Endometrium (tissue), 2 donors: Measurements from ENCODE around the gene TMEM128.
"Not testable (repeated sequence)": the region's sequence is repeated elsewhere in the genome, so short reads cannot be mapped to it uniquely, and the experiment has no call there.

Experiments used
- FAIRE-seq: peaks from 2 replicates; lab custom pipeline; 2012; peaks lifted over from hg19 to GRCh38; lab: Jason Lieb, UNC
- donor health status: control.
- donor health status: control.

The TMEM128 gene

GRCh38 chr4:4254666-4255065 lies 6.6 kb upstream of the TMEM128 start:
- no peak for FAIRE-seq

DNA sequence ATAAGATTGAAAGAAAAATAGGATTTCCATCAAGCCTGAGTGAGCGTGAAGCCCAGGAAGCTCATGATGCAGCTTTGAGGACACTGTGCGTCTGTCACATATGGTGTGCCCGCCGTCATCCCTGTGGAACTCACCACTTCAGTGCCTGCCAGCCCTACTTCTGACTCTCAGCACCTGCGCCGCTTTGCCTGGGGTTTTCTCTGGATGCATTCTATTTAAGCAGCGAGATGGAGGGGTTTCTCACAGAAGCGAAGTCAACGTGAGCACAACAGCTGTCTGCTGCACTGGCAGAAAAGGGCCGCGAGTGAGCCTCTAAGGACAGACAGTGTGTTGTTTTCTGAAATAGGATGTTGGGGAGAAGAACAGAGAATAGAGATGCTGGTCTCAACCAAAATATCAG lies 6.2 kb upstream of the TMEM128 start:
- no peak for FAIRE-seq

GRCh38 chr4:4249866-4250265 lies 1.8 kb upstream of the TMEM128 start:
- no peak for FAIRE-seq

DNA sequence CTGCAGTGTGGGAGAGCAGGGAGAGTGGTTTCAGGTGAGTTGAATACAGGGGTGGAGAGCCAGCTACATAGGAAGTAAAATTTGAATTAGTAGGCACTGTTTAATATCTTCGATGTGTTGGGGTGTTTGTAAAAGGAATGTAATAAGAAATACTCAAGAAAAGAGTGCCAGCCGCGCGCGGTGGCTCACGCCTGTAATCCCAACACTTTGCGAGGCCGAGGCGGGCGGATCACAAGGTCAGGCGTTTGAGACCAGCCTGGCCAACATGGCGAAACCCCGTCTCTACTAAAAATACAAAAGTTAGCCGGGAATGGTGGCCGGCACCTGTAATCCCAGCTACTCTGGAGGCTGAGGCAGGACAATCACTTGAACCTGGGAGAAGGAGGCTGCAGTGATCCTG lies 1.3 kb upstream of the TMEM128 start:
- not testable (repeated sequence) for FAIRE-seq

GRCh38 chr4:4248885-4249203 lies 821 bp upstream of the TMEM128 start:
- no peak for FAIRE-seq

- no peak for FAIRE-seq
Observed at GRCh38 chr4:4247696-4248028, 361 bp downstream of the TMEM128 start.

- FAIRE-seq, result no peak
Observed at GRCh38 chr4:4245172-4245571, 2.9 kb downstream of the TMEM128 start.

DNA sequence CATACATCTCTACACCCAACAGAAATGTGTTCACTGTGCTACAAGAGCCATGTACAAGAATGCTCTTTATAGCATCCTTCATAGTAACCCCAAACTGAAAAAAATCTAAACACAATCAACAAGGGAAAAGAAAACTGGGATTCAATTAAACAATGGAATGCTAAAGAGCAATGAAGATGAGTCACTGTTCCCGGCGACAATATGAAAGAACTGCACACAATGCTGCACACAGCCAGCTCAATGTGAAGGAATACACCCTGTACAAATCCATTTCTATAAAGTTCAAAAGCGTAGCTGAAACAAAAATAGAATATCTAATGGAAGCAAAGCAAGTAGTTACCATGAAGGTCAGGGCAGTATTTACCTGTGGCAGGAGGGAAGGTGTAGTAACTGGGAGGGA lies 8.5 kb downstream of the TMEM128 start:
- not testable (repeated sequence) for FAIRE-seq

DNA sequence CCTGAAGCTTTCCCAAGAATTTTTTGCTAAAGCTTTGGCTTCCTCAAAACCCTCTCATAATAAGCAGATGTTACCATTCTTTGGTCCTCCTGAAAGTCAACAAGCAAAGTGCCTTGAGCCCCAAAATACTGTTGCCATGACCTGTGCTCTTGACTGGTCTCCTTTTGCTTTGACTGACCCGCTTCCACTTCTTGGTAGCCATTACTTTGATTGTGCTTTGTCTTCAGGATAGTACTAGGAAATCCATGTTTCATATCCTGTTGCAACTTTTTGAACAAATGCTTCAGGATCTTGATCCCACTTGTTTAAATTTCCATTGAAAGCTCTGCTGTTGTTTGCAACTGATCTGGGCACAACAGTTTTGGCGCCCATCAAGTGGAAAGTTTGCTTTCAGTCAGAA lies 14.4 kb downstream of the TMEM128 start:
- no peak for FAIRE-seq

- no peak for FAIRE-seq
Observed at GRCh38 chr4:4228356-4228668, 19.7 kb downstream of the TMEM128 start.

GRCh38 chr4:4227510-4228355 lies 20.3 kb downstream of the TMEM128 start:
- FAIRE-seq, result no peak

GRCh38 chr4:4226606-4227438 lies 21.2 kb downstream of the TMEM128 start, which contains the start of gene OTOP1:
OTOP1 (minus strand) TSS chr4:4226929; CDS start chr4:4226864, 65 bp downstream.
- FAIRE-seq, result no peak

DNA sequence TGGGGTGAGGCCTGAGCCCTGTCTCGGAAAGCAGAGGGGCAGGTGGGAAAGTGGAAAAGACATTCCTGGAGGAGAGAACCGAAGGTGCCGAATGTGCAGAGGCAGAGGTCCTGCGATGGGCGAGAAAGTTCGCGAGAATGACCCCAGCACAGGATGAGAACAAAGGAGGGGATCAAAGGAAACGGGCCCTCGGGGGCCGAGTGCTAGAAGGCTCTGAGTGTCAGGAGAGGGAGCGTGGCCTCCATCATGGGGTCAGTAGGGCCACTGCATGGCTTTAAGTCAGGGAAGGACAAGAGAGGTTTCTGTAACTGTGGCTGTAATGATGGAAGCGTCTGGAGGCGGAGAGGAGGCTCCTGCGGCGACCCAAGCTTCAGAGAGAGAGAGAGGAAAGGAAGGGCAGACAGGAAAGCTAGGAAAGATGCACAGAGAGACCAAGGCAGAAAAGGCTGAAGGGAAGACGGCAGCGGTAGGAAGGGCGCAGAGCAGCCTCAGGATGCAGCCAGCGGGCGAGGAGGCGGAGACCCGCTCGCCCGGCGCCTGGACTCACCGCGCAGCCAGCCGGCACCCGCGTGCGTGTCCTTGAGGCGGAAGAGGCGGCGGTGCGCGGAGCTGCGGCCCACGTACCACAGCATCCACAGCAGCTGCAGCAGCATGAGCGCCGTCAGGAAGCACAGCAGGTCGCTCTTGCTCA lies 22.0 kb downstream of the TMEM128 start:
- FAIRE-seq, result no peak

DNA sequence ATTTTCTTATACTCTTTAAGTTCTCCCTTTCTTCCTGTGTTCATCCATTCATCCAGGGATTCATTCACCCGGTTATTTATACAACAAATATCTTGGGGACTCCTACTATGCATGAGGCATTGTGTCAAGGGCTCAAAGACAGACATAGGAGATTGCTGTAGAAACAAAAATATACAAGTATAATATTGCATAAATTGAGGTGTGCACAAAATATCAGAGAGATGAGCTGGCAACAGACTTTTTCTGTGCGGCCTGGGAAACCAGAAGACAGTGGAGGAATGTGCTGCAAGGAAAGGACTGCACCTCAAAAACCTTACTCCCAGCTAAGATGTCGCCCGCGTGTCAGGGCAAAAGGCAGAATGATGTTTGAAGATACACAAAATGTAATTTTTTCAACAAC lies 30.9 kb downstream of the TMEM128 start:
- no peak for FAIRE-seq

DNA sequence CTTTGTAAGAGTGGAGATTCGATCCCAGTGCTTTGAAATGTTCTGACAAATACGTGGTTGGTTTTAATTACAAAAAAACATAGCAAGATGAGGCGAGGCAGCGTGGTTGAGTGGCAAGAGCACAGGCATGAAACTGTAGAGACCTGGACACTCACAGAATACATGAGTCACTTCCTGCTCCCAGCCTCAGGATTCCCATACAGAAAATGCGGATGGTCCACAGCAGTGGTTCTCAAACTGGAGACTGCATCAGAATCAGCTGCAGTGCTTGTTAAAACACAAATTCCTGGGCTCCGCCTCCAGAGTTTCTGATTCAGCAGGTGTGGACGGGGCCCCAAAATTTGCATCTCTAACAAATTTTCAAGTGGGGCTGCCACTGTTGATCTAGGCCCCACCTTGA lies 31.4 kb downstream of the TMEM128 start:
- FAIRE-seq, result no peak

DNA sequence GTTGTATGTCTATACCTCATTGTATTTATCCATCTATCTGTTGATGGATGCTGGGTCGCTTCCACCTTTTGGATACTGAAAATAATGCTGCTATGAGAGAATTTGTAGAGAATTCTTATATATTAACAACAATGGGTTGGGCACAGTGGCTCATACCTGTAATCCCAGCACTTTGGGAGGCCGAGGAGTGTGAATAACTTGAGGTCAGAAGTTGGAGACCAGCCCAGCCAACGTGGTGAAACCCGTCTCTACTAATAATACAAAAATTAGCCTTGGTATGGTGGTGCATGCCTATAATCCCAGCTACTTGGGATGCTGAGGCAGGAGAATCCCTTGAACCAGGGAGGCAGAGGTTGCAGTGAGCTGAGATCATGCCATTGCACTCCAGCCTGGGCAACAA lies 34.3 kb downstream of the TMEM128 start:
- not testable (repeated sequence) for FAIRE-seq

DNA sequence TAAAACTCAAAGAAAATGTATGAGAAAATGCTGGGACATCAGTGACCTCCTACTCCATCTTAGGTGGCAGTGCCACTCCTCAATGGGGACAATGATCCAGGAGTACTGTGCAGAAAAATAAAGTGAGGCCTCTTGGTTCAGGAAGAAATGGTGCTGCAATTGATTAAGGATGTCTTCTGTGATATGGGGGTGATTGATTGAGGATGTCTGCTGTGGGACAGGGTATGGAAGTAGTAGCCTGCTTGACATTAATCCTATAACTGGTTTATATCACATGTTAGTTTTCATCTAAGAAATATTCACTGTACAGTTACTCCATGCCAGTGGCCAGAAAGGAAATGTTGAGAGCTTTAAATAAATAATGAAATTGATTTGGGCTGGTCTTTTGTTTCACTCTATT lies 41.8 kb downstream of the TMEM128 start:
- no peak for FAIRE-seq

DNA sequence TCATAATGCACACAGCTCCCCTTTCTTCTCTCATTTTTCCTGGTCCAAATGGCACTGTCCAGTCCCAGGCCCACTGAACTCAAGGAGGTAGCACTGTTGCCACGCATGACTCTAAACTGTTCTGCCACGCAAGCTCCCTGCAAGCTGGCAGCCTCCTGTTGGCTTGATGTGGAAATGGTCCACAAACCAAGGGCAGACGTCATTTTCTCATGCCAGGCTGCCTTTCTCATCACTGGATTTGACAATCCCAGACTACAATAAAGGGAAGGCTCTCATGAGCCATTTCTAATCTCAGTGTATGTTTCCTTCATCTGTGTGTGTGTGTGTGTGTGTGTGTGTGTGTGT lies 43.6 kb downstream of the TMEM128 start:
- FAIRE-seq, result no peak

- no peak for FAIRE-seq
Observed at GRCh38 chr4:4203688-4204400, 44.2 kb downstream of the TMEM128 start.

DNA sequence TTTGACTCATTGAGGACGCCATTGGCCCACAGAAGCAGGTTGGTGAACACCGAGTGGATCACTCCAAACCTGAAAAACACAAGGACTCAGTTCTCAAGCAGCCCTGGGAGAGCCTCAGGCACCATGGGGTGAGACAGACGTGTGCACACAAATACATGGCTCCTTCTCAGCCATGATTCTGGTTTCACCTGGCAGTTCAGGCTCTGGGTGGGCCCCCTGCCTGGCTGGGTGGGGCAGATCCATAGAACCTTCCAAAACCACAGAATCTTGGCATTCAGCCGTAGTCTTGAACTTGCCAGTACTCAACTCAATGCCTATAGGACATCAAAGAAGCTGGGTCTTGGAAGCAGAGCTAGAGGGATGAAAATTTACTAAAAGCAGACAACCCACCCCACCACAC lies 45.5 kb downstream of the TMEM128 start:
- no peak for FAIRE-seq

- no peak for FAIRE-seq
Observed at GRCh38 chr4:4200624-4201023, 47.4 kb downstream of the TMEM128 start.

GRCh38 chr4:4195354-4195753 lies 52.7 kb downstream of the TMEM128 start:
- FAIRE-seq, result no peak

GRCh38 chr4:4188557-4188956 lies 59.5 kb downstream of the TMEM128 start:
- not testable (repeated sequence) for FAIRE-seq
